B cell (primary cell): ENCODE data around the gene ZFAND2A. TPM values are rescaled to one million over a fixed set of nuclear protein-coding genes. Genes with fewer than 3 reads are reported as not detected.

Experiments
- ATAC-seq: fragments of 200-7000 bp; cut with Tn5 transposase; one replicate; pipeline ENCODE4 v1.10.0; 2021; ENCODE audit warnings: low read depth, mild to moderate bottlenecking, moderate number of reproducible peaks, moderate library complexity
- CTCF ChIA-PET: fragments of 350-600 bp; sonication (Branson Sonifier 250); formaldehyde crosslinking; loops from one replicate; lab custom pipeline; 2021; ENCODE audit warnings: antibody characterized with exemption, inconsistent platforms; lab: Charles Lee
- POLR2A ChIA-PET: fragments of 350-600 bp; sonication (Branson Sonifier 250); formaldehyde crosslinking; loops from one replicate; lab custom pipeline; 2021; ENCODE audit warnings: antibody characterized with exemption; lab: Charles Lee
- DNase-seq: peaks from one replicate; pipeline ENCODE4 v3.0.0; 2013
- H2AFZ ChIP-seq: 2 replicates; pipeline ENCODE4 v1.6.1; 2012; ENCODE audit warnings: mild to moderate bottlenecking, low read depth, low read length; ENCODE audit not compliant: insufficient read depth, poor library complexity, severe bottlenecking
- H3K27ac ChIP-seq, 2 donors: 1 replicate in 1 of 2; 2 replicates in 1 of 2; pipeline ENCODE4 v1.5.1; 2012 to 2013; ENCODE audit warnings: low read length in 2 of 2, mild to moderate bottlenecking in 2 of 2, moderate library complexity in 1 of 2
- H3K27me3 ChIP-seq, 4 experiments: fragments of 200-600 bp in 1 of 4; sonication (generic) in 1 of 4; replicated peaks in 1 of 4; 1 replicate in 2 of 4; 2 replicates in 2 of 4; pipeline versions ENCODE4 v1.6.1 to v1.7.0; 2013 to 2016; ENCODE audit warnings: low read length in 3 of 4, mild to moderate bottlenecking in 2 of 4, mixed read lengths in 1 of 4, moderate library complexity in 1 of 4; ENCODE audit not compliant: insufficient read depth in 4 of 4, control insufficient read depth in 3 of 4; ENCODE audit errors: control extremely low read depth in 1 of 4
- H3K36me3 ChIP-seq, 2 experiments: replicated peaks in 1 of 2; 1 replicate in 1 of 2; 2 replicates in 1 of 2; pipeline versions ENCODE4 v1.6.1 to v1.7.1; 2013; ENCODE audit warnings: low read length in 1 of 2; ENCODE audit not compliant: insufficient read depth in 2 of 2, control insufficient read depth in 1 of 2; ENCODE audit errors: control extremely low read depth in 1 of 2, extremely low read depth in 1 of 2
- H3K4me1 ChIP-seq, 2 donors: fragments of 200-600 bp in 1 of 2; sonication (generic) in 1 of 2; 1 replicate in 1 of 2; 2 replicates in 1 of 2; pipeline versions ENCODE4 v1.5.1 to v1.6.1; 2013 to 2017; ENCODE audit warnings: low read length in 2 of 2; ENCODE audit not compliant: control insufficient read depth in 2 of 2, insufficient read depth in 2 of 2
- H3K4me2 ChIP-seq: replicated peaks from 2 replicates; pipeline ENCODE3; 2012; ENCODE audit warnings: mild to moderate bottlenecking, low read depth, low read length; ENCODE audit not compliant: poor library complexity, severe bottlenecking
- H3K4me3 ChIP-seq, 5 experiments: fragments of 200-600 bp in 1 of 5; sonication (generic) in 1 of 5; 1 replicate in 3 of 5; 2 replicates in 2 of 5; pipeline versions ENCODE4 v1.5.1 to v1.7.0; 2011 to 2016; ENCODE audit warnings: low read length in 4 of 5, mild to moderate bottlenecking in 4 of 5, low read depth in 2 of 5, control low read depth in 1 of 5, moderate library complexity in 1 of 5; ENCODE audit not compliant: insufficient read depth in 1 of 5; ENCODE audit errors: control extremely low read depth in 1 of 5, extremely low read depth in 1 of 5
- H3K79me2 ChIP-seq: fragments of 200-600 bp; sonication (generic); one replicate; pipeline ENCODE4 v1.6.0; 2016; ENCODE audit warnings: low read length; ENCODE audit not compliant: control insufficient read depth, insufficient read depth
- H3K9ac ChIP-seq: fragments of 200-600 bp; sonication (generic); 2 replicates; pipeline ENCODE4 v1.6.1; 2017; ENCODE audit warnings: mild to moderate bottlenecking, low read length, moderate library complexity
- H3K9me3 ChIP-seq, 3 donors: one replicate each; pipeline versions ENCODE4 v1.6.1 to v1.7.1; 2013; ENCODE audit warnings: low read length in 2 of 3; ENCODE audit not compliant: control insufficient read depth in 2 of 3, insufficient read depth in 1 of 3; ENCODE audit errors: control extremely low read depth in 1 of 3
- H4K20me1 ChIP-seq: 2 replicates; pipeline ENCODE4 v1.6.0; 2012; ENCODE audit warnings: mild to moderate bottlenecking, low read length; ENCODE audit not compliant: insufficient read depth, control insufficient read depth, poor library complexity, severe bottlenecking
- H3K27ac Mint-ChIP-seq: one replicate; pipeline ENCODE4 v1.8.0; 2021; ENCODE audit warnings: mixed read lengths
- H3K27me3 Mint-ChIP-seq: one replicate; pipeline ENCODE4 v1.8.0; 2021; ENCODE audit warnings: mixed read lengths
- H3K4me1 Mint-ChIP-seq: one replicate; pipeline ENCODE4 v1.8.0; 2021; ENCODE audit warnings: mixed read lengths
- H3K4me3 Mint-ChIP-seq: one replicate; pipeline ENCODE4 v1.8.0; 2021; ENCODE audit warnings: mixed read lengths
- H3K9me3 Mint-ChIP-seq: one replicate; pipeline ENCODE4 v1.8.0; 2022; ENCODE audit warnings: mixed read lengths; ENCODE audit not compliant: insufficient read depth
- CTCF ChIP-seq: fragments of 200-600 bp; IDR thresholded peaks from one replicate; pipeline ENCODE4 v1.8.0; 2022; ENCODE audit warnings: antibody characterized with exemption, mild to moderate bottlenecking
- EZH2 ChIP-seq: IDR thresholded peaks from 2 replicates; pipeline ENCODE4 v1.6.1; 2012; ENCODE audit warnings: borderline replicate concordance, low read depth, mild to moderate bottlenecking, moderate library complexity, low read length; ENCODE audit not compliant: insufficient read depth, poor library complexity, severe bottlenecking
- WGBS: methylation state at CpG from one replicate; pipeline ENCODE4 v1.1.5; 2013; ENCODE audit warnings: missing lambda C conversion rate; ENCODE audit not compliant: insufficient coverage; 5-methylcytosine and 5-hydroxymethylcytosine counted together
- intact Hi-C: fragments of 100-400 bp; cut with micrococcal nuclease; formaldehyde crosslinking; loops from one replicate; pipeline ENCODE4 v1.10.0; 2022
- polyA plus RNA-seq: library from polyadenylated mRNA; depleted of rRNA; stranded (reverse); fragments of >200 nt; gene quantifications from 2 replicates; pipeline ENCODE4 v1.2.3, GENCODE V29; 2012
- total RNA-seq, 2 donors: library from RNA; stranded (reverse); fragments of 120-200 nt in 1 of 2; gene quantifications; 1 replicate in 1 of 2; 2 replicates in 1 of 2; pipeline versions ENCODE4 v1.2.3 to v1.2.4, GENCODE V29; 2013 to 2022

The ZFAND2A gene
- total and polyA plus RNA-seq, 2 donors (not counting 1 experiment from before 2014, with no cell fraction given), result 26.7 to 113 TPM

DNA sequence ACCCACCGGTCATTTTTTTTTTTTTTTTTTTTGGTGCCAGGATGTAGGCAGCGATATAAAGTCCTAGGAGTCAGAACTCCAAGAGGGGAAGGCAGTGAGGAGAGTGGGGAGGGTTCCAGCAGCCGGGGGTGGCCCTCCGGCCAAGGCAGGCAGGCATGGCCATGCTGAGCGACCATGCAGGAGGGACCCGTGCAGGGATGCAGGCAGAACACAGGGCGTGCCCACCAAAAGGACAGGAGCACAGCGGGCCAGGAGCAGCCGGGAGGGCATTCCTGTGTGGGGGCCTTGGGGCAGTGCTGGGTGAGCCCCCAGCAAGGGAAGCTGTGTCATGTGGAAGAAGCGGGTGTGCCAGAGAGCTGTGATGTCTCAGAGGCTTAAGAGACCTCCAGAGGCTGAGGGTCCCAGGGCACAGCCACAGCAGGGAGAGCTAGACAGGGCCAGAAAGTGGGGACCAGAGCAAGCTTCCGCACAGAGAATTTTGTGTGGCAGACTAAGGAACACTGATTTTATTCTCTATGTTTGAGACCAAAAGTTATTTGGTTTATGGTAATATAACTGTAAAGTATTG lies 5.7 kb downstream of the ZFAND2A start:
- Mint-ChIP-seq H3K9me3 (no peaks in the 10 kb centered on the region), H3K27ac (no peak overlapping the region), H3K27me3 (no peaks in the 10 kb centered on the region), H3K4me3 (no peak overlapping the region), H3K4me1 (peaks cover 19% of the 10 kb centered on the region)
- ChIA-PET POLR2A (interaction anchor here (0.6 kb wide), 1 partner anchor 53 kb away, joined by 3 read pairs; no protein-coding TSS in a partner anchor), CTCF (interaction anchor here (1.5 kb wide), 1 partner anchor 10 kb away, joined by 3 read pairs; no protein-coding TSS in a partner anchor)
- TF ChIP-seq EZH2 (no peak), CTCF (no peak)
- no peak overlapping the region for H3K27ac ChIP-seq
- no peaks in the 10 kb centered on the region for H3K9me3 ChIP-seq
- peaks cover 7% of the 10 kb centered on the region for H4K20me1 ChIP-seq
- H3K79me2 ChIP-seq, result peaks cover 33% of the 10 kb centered on the region
- no peak overlapping the region for H2AFZ ChIP-seq
- H3K9ac ChIP-seq, result no peak overlapping the region
- peaks cover 8 to 23% of the 10 kb centered on the region in 2 donors for H3K4me1 ChIP-seq
- peaks cover 0 to 59% of the 10 kb centered on the region in 2 experiments for H3K36me3 ChIP-seq
- no peaks in the 10 kb centered on the region for H3K27me3 ChIP-seq
- ATAC-seq, result no peak
- intact Hi-C loops, result no loop called here
- over 99% methylated on average over 10 of the region's 11 CpGs for WGBS
- no peak overlapping the region for H3K4me2 ChIP-seq
- DNase-seq, result no peak
- H3K4me3 ChIP-seq, result no peak overlapping the region

DNA sequence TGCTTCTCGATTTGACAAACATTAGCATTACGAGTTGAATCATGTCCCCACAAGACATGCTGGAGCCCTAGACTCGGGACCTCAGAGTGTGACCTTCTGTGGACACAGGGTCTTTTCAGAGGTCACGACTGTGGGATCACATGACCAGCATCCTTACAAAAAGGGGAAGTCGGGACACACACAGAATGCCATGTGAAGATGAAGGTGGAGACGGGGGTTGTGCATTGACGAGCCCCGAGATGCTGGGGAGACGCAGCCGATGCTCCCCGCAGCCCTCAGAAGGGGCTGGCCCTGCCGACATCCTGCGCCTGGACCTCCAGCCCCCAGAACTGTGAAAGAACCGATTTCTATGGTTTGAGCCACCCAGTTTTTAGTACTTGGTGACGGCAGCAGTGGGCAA lies 7.5 kb downstream of the ZFAND2A start:
- no peaks in the 10 kb centered on the region for H3K27me3 Mint-ChIP-seq
- Histone ChIP-seq H3K4me1 (peaks cover 0 to 12% of the 10 kb centered on the region in 2 donors), H3K9ac (no peak overlapping the region), H3K9me3 (no peaks in the 10 kb centered on the region), H3K4me3 (no peak overlapping the region), H3K4me2 (no peak overlapping the region), H3K27ac (peak overlapping the region in 1 of 2 donors; percentile 47), H4K20me1 (peaks cover 7% of the 10 kb centered on the region), H3K79me2 (peaks cover 15% of the 10 kb centered on the region), H3K36me3 (peaks cover 0 to 55% of the 10 kb centered on the region in 2 experiments), H2AFZ (no peak overlapping the region), H3K27me3 (no peaks in the 10 kb centered on the region)
- intact Hi-C loops, result no loop called here
- CTCF ChIA-PET, result interaction anchor here (1.0 to 2.6 kb wide), 5 partner anchors 10 to 159 kb away, joined by 3 to 11 read pairs (median 6); no protein-coding TSS in a partner anchor
- no peak overlapping the region for H3K4me3 Mint-ChIP-seq
- no peaks in the 10 kb centered on the region for H3K9me3 Mint-ChIP-seq
- 95% methylated on average over 14 of the region's 15 CpGs for WGBS
- TF ChIP-seq EZH2 (no peak), CTCF (no peak)
- H3K4me1 Mint-ChIP-seq, result peaks cover 6% of the 10 kb centered on the region
- no peak for DNase-seq
- POLR2A ChIA-PET, result interaction anchor here (1.3 kb wide), 1 partner anchor 15 kb away, joined by 3 read pairs; no protein-coding TSS in a partner anchor
- no peak for ATAC-seq
- peak overlapping the region; percentile 17 for H3K27ac Mint-ChIP-seq
